SH-SY5Y (cell line): Measurements from ENCODE around the gene CCR7.

Experiments used
- GATA2 ChIP-seq: IDR thresholded peaks from 2 replicates; pipeline ENCODE4 v1.6.1; 2011; ENCODE audit warnings: mild to moderate bottlenecking, low read depth, low read length
- GATA3 ChIP-seq: IDR thresholded peaks from 2 replicates; pipeline ENCODE4 v1.6.1; 2011; ENCODE audit warnings: low read depth, mild to moderate bottlenecking, low read length, moderate library complexity

- TF ChIP-seq GATA3 (no peak), GATA2 (no peak)
Observed at GRCh38 chr17:40612599-40613244, 47.5 kb upstream of the CCR7 start.
